ENCODE measurements around the gene GPRC5C.

- TF ChIP-seq CTCF (IDR thresholded peaks at IDR 0.05): no peak
- TF ChIP-seq POLR2A (IDR thresholded peaks at IDR 0.05): no peak
Measured at GRCh38 chr17:74450231-74450630, 18.3 kb downstream of the GPRC5C start.
